Bronchial epithelial cell (primary cell): Measurements from ENCODE around the gene SEC23B. TPM values are rescaled to one million over a fixed set of nuclear protein-coding genes. Genes with fewer than 3 reads are reported as not detected.

Source experiments
- DNase-seq: peaks from one replicate; pipeline ENCODE4 v3.0.0-alpha.2; 2010; ENCODE audit warnings: low read depth
- FAIRE-seq: peaks from 2 replicates; lab custom pipeline; 2011; peaks lifted over from hg19 to GRCh38; lab: Jason Lieb, UNC
- H3K27me3 ChIP-seq: 2 replicates; pipeline ENCODE4 v1.5.1; 2011; ENCODE audit warnings: low read length; ENCODE audit not compliant: control insufficient read depth, insufficient read depth
- H3K36me3 ChIP-seq: 2 replicates; pipeline ENCODE4 v1.5.1; 2011; ENCODE audit warnings: low read length; ENCODE audit not compliant: control insufficient read depth, insufficient read depth
- H3K4me3 ChIP-seq: 2 replicates; pipeline ENCODE4 v1.5.1; 2011; ENCODE audit warnings: mild to moderate bottlenecking, low read depth, low read length, control low read depth
- total RNA-seq: library from RNA; depleted of rRNA; stranded (reverse); fragments of >200 nt; gene quantifications from 2 replicates; pipeline ENCODE4 v1.2.1, GENCODE V29; 2014
- TF ChIP-seq, protein P1 (sequence below): IDR thresholded peaks from 2 replicates; pipeline ENCODE4 v1.5.1; 2011; ENCODE audit warnings: mild to moderate bottlenecking, moderate library complexity, low read length, control low read depth, inconsistent platforms; ENCODE audit not compliant: insufficient read depth, severe bottlenecking

SEC23B gene
- total RNA-seq, 1 donor from 2014 or later, result 81.6 TPM

DNA sequence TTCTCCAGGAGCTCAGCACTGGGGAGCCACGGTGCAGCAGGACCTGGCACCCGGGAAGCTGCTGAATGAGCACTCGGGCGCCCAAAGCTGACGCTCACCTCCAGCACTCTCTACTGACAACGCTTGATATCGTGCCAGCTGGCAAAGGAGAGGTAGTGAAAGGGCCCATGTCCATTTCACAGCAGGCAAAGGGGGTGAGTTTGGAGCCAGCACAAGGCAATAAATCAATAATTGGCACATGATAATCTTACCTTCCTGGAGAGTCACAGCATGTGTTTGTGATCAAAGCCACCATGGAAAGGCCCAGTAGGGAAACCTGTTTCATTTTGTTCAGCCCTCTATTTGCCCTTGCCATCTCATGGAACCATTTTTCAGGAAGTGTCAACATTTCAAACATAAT, 36.2 kb downstream of the SEC23B start:
- Histone ChIP-seq H3K36me3 (peaks cover 28% of the 10 kb centered on the region), H3K27me3 (no peaks in the 10 kb centered on the region), H3K4me3 (no peak overlapping the region)
- no peak for DNase-seq
- FAIRE-seq, result no peak
- TF ChIP-seq, protein P1, sequence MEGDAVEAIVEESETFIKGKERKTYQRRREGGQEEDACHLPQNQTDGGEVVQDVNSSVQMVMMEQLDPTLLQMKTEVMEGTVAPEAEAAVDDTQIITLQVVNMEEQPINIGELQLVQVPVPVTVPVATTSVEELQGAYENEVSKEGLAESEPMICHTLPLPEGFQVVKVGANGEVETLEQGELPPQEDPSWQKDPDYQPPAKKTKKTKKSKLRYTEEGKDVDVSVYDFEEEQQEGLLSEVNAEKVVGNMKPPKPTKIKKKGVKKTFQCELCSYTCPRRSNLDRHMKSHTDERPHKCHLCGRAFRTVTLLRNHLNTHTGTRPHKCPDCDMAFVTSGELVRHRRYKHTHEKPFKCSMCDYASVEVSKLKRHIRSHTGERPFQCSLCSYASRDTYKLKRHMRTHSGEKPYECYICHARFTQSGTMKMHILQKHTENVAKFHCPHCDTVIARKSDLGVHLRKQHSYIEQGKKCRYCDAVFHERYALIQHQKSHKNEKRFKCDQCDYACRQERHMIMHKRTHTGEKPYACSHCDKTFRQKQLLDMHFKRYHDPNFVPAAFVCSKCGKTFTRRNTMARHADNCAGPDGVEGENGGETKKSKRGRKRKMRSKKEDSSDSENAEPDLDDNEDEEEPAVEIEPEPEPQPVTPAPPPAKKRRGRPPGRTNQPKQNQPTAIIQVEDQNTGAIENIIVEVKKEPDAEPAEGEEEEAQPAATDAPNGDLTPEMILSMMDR, result no peak

DNA sequence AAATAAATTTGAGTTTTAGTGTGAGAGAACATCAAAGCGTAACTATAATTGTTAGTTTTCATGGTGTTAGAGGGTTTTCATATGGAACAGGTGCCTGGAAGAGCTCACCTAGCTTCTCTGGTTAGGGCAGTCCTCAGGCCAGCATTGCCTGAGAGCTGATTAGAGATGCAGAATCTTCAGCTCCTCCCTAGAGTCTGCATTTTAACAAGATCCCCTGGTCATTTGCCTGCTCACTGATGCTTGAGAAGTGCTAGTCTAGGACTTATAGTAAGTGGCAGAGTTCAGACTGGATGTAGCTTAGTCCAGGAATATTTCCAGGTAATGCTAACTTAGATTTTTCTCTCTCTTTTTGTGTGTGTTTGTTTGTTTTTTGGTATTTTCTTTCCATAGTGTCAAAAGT, 37.8 kb downstream of the SEC23B start:
- Histone ChIP-seq H3K4me3 (no peak overlapping the region), H3K27me3 (no peaks in the 10 kb centered on the region), H3K36me3 (peaks cover 30% of the 10 kb centered on the region)
- FAIRE-seq (no peak), DNase-seq (no peak)
- TF ChIP-seq, protein P1, result no peak

DNA sequence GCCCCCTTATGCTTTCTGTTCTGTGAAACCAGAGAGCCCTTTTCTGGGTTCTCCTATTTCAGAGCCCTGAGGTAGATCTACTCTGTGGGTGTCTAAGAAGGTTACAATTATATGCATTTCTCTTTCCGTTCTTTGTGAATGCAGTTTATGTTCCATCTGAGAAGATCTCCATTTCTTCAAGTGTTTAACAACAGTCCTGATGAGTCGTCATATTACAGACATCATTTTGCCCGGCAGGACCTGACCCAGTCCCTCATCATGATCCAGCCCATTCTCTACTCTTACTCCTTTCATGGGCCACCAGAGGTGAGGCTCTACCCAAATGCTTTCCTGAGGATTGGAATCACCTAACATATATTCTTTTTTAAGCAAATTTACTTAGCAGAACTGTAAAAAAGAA, 40.7 kb downstream of the SEC23B start:
- FAIRE-seq (no peak), DNase-seq (no peak)
- no peaks in the 10 kb centered on the region for H3K27me3 ChIP-seq
- TF ChIP-seq, protein P1, result no peak
- no peak overlapping the region for H3K4me3 ChIP-seq
- H3K36me3 ChIP-seq, result peaks cover 27% of the 10 kb centered on the region

DNA sequence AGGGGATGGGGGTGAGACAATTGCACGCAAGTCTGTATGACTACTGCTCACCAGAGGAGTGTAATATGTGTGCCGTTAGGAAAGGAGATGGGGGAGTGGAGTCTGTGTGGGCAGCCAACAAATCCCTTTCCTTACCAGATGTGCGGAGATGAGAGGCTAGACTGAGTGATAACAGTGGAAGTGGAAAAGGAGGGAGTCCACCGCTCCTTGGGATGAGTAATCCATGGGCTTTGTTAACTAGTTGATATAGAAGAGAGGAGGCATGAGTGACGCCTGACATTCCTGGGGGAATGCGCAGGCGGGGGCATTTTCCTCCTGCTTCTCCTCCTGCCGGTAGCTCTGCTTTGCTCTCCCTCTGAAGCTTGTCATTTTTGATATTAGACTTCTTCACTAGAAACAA, 46.0 kb downstream of the SEC23B start:
- DNase-seq (no peak), FAIRE-seq (no peak)
- Histone ChIP-seq H3K4me3 (no peak overlapping the region), H3K27me3 (no peaks in the 10 kb centered on the region), H3K36me3 (peaks cover 16% of the 10 kb centered on the region)
- TF ChIP-seq, protein P1, result no peak

DNA sequence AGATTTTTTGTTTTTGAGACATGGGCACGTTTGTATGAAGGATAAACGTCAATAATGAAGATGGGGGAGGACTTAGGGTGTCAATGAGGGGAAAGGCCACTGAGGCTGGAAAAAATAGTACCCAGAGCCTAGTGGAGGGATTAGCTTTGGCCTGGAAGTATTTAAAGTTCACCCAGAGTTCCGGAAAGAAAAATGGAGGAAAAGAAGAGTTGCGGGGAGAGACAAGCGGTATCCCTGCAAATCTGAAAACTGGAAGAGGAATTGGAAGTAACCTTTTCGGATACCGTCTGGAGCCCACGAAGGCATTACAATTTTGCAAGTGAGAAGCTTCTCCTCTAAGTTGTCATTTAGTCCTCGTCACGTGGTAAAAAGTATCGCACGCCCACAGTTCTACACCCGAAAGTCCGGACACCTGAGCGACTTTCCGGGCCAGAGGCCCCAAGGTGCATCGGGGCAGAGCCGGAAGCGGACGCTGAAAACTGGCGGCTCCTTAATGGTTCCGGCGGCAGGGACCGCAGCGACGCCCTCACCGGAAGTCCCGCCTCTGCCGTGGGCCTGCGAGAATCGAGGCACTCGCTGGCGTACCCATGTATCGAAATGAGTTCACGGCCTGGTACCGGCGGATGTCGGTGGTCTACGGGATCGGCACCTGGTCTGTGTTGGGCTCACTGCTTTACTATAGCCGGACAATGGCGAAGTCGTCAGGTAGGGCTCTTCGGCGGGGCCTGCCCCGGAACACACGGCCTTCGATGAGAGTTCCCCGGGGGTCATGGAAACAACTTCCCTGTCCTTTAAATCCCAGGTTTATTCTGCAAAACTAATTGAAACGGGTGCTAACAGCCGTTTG, 59.4 kb downstream of the SEC23B start, which contains the start of gene SMIM26:
Gene SMIM26 (plus strand): TSS at position 541 of the 847 bp plus-strand sequence. CDS start 47 bp downstream, at position 588.
- FAIRE-seq (no peak), DNase-seq (peak; percentile 86)
- TF ChIP-seq, protein P1, result no peak
- Histone ChIP-seq H3K4me3 (peak within 1 kb of the TSS; percentile 55), H3K27me3 (no peaks in the 10 kb centered on the region), H3K36me3 (peaks cover 2% of the 10 kb centered on the region)
